ENCODE data around the gene TRAPPC6A. TPM values are rescaled to one million over a fixed set of nuclear protein-coding genes. Genes with fewer than 3 reads are reported as not detected.

TRAPPC6A gene
- total and polyA plus RNA-seq, 11 donors: 7.7 to 22.8 (median 18.6) TPM

DNA sequence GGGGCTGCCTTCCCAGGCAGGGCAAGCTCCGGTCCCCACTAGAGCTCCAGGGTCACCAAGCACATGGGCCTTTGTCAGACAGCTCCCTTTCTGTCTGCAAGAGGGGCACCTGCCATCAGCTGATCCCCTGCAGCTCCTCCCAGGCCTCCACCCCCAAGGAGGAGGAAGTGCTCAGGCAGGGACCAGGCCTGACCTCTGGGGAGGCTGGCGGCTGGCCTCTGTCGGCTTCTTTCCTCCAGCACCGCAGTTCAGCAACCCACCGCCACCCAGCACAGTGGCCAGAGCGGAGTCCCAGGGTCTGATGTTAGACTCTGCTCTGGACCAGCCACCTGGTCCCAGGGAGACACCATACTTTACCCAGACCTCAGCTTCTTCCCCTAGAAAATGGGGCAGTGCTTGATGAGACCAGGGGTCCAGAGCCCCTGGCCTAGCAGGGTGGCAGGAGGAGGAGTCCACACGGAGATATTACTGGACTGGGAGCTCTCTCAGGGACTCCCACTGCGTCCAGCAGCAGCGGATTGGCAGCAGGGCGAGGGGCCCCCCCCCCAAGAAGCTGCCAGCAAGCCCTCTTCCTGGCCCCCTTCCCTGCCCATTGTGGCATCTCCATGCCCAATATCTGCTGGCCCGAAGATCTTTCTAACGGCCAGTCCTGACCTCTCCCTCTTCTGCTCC is 41.4 kb downstream of the TRAPPC6A start:
- 60 to 73% (median 65%) methylated on average over 9 to 12 of the region's 12 CpGs for WGBS, 4 donors
- peak in 1 of 4 donors; percentile 12 for ATAC-seq
- TF ChIP-seq, protein P1, sequence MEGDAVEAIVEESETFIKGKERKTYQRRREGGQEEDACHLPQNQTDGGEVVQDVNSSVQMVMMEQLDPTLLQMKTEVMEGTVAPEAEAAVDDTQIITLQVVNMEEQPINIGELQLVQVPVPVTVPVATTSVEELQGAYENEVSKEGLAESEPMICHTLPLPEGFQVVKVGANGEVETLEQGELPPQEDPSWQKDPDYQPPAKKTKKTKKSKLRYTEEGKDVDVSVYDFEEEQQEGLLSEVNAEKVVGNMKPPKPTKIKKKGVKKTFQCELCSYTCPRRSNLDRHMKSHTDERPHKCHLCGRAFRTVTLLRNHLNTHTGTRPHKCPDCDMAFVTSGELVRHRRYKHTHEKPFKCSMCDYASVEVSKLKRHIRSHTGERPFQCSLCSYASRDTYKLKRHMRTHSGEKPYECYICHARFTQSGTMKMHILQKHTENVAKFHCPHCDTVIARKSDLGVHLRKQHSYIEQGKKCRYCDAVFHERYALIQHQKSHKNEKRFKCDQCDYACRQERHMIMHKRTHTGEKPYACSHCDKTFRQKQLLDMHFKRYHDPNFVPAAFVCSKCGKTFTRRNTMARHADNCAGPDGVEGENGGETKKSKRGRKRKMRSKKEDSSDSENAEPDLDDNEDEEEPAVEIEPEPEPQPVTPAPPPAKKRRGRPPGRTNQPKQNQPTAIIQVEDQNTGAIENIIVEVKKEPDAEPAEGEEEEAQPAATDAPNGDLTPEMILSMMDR (IDR thresholded peaks at IDR 0.05): no peak
- no peak for TF ChIP-seq POLR2A (IDR thresholded peaks at IDR 0.05)

DNA sequence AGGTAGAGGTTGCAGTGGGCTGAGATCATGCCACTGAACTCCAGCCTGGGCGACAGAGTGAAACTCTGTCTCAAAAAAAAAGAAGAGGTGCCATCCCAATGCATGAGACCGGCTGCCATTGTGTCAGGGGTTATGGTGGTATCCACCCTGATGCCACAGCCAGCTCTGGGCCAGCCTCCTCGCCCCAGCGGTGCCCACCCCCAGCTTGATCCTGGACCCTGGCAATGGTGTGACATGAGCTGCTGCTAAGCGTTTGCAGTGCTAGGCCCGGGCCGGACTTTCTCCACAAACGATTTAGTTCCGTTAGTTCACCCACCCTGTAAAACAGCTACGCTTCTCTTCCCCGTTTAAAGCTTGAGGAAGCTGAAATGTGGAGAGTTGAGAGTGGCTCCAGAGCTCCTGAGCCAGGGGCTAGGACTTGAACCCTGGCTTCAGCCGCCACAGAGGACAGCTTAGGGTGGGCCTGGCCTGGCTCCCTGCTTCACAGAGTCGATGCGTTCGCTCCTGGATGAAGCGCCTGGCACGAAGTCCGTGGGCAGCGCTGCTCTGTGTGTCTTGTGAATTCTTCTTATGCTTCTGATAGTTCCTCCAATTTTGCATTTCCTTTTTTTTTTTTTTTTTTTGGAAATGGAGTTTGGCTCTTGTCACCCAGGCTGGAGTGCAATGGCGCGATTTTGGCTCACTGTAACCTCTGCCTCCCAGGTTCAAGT is 42.7 kb downstream of the TRAPPC6A start:
- 94 to 98% (median 97%) methylated on average over 21 of the region's 21 CpGs for WGBS, 4 donors

More for the DNA sequence above, 41.4 kb downstream of the TRAPPC6A start:
- no peak for DNase-seq
- Histone ChIP-seq H3K27me3 (no peaks in the 10 kb centered on the region), H3K4me1 (peaks cover 0 to 25% (median 17%) of the 10 kb centered on the region in 12 donors), H3K36me3 (peaks cover 0 to 14% (median 8%) of the 10 kb centered on the region in 9 donors), H3K9me3 (no peaks in the 10 kb centered on the region), H3K4me3 (peak overlapping the region in 2 of 12 donors; percentile 5 to 11), H3K27ac (peak overlapping the region in 10 of 12 donors; percentile 10 to 71 (median 52))
- intact Hi-C loops (cut with DNase I): no loop called here

DNA sequence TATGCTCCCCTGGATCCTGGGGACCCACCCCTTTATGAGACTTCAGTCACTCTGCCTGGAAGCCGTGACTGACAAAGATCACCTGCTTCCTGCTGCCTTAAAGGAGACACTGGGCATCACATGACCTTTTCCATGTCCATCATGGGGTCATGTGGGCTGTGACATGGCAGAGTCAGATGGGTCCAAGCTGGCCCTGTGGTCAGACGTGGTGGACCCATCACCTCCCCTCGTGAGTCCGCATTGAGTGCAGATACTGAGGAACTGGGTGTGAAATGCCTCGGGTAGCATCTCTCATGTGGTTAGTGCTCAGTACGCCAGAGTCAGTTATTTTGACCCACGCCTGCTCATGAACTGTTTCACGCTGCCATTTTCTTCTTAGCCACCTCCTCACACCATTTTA is 44.4 kb downstream of the TRAPPC6A start:
- no peaks in the 10 kb centered on the region for H3K9me3 ChIP-seq
- intact Hi-C loops (cut with DNase I): no loop called here
- no peak overlapping the region for H3K4me3 ChIP-seq
- no peaks in the 10 kb centered on the region for H3K27me3 ChIP-seq
- no peaks in the 10 kb centered on the region for H3K36me3 ChIP-seq
- WGBS, 4 donors: 89 to 97% (median 90%) methylated on average over 8 of the region's 8 CpGs
- TF ChIP-seq, protein P1 (IDR thresholded peaks at IDR 0.05): no peak
- H3K27ac ChIP-seq: no peak overlapping the region
- peaks cover 0 to 25% (median 17%) of the 10 kb centered on the region in 12 donors for H3K4me1 ChIP-seq
- DNase-seq (no peak), ATAC-seq (no peak)

More for the DNA sequence above, 42.7 kb downstream of the TRAPPC6A start:
- H3K27me3 ChIP-seq: no peaks in the 10 kb centered on the region
- TF ChIP-seq, protein P1 (IDR thresholded peaks at IDR 0.05): no peak
- TF ChIP-seq POLR2A (IDR thresholded peaks at IDR 0.05): no peak
- peaks cover 0 to 25% (median 17%) of the 10 kb centered on the region in 12 donors for H3K4me1 ChIP-seq
- no peaks in the 10 kb centered on the region for H3K9me3 ChIP-seq
- H3K36me3 ChIP-seq: peaks cover 0 to 1% (median 0%) of the 10 kb centered on the region in 9 donors
- no peak overlapping the region for H3K4me3 ChIP-seq
- H3K27ac ChIP-seq: no peak overlapping the region
- ATAC-seq (no peak), DNase-seq (no peak)
- intact Hi-C loops (cut with DNase I): no loop called here

DNA sequence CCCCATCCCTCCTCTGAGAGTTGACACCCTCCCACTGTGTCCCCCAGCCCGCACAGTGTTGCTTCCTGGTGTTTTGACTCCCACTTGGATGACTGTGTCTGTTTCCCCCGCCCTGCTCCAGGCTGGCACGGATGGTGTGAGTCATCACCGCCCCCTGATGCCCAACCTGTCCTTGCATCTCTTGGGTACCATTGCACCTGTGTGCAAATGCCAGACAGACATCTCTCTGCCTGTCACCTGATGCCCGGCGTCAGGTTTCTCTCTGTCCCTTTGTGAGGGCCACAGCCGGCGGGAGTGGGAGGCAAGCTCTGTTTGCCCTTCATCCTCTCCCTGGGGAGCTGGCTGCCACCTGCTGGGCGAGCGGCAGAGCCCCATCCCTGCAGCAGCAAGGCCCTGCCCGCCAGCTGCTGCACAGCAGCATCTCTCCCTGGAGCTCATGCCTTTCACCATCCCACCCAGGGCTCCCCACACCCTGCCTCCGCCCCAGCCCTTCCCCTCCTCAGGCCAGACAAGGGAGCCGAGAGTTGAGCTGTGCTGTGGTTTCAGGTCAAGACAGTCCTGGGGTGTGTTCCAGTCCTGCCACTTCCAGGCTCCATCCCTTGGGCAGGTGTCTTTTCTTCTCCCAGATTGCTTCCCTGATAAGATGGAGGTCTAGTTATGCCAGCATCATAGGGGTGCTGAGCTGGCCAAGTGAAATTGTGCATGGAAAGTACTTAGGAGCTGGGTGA is 47.0 kb downstream of the TRAPPC6A start:
- 68 to 72% (median 70%) methylated on average over 12 to 13 of the region's 13 CpGs for WGBS, 4 donors
- H3K9me3 ChIP-seq: no peaks in the 10 kb centered on the region
- DNase-seq (no peak), ATAC-seq (peak in 3 of 4 donors; percentile 26 to 34 (median 28))
- H3K27me3 ChIP-seq: no peaks in the 10 kb centered on the region
- intact Hi-C loops (cut with DNase I): no loop called here
- TF ChIP-seq POLR2A (IDR thresholded peaks at IDR 0.05): no peak
- TF ChIP-seq, protein P1 (IDR thresholded peaks at IDR 0.05): peak in 2 of 12 donors; percentile 6 to 13
- no peaks in the 10 kb centered on the region for H3K36me3 ChIP-seq
- H3K4me3 ChIP-seq: no peak overlapping the region
- H3K4me1 ChIP-seq: peaks cover 0 to 5% (median under 1%) of the 10 kb centered on the region in 12 donors
- no peak overlapping the region for H3K27ac ChIP-seq
